GM12873 (cell line): ENCODE data around the gene SOSTDC1.

Experiments
- CTCF ChIP-seq: IDR thresholded peaks from 2 replicates; pipeline ENCODE4 v1.5.1; 2012; ENCODE audit warnings: low read depth, mild to moderate bottlenecking, moderate library complexity, low read length, control low read depth; ENCODE audit not compliant: insufficient read depth; ENCODE audit errors: missing control alignments

The SOSTDC1 gene

GRCh38 chr7:16417906-16418305, 47.6 kb downstream of the SOSTDC1 start:
- no peak for TF ChIP-seq CTCF

- no peak for TF ChIP-seq CTCF
These were observed 49.0 kb downstream of the SOSTDC1 start for GRCh38 chr7:16416289-16417282.

GRCh38 chr7:16412274-16413254, 53.0 kb downstream of the SOSTDC1 start:
- TF ChIP-seq CTCF, result no peak
